MM.1S (cell line): ENCODE measurements around the gene MYH3.

Source experiments
- EZH2phosphoT487 ChIP-seq: fragments of 300-600 bp; sonication (generic); IDR thresholded peaks from 2 replicates; pipeline ENCODE4 v1.6.1; 2018; ENCODE audit warnings: antibody characterized with exemption, low read length
- TF ChIP-seq, protein P1 (sequence below): fragments of 300-600 bp; sonication (generic); IDR thresholded peaks from 2 replicates; pipeline ENCODE4 v1.5.1; 2016; ENCODE audit warnings: antibody characterized with exemption, low read length, mixed read lengths

DNA sequence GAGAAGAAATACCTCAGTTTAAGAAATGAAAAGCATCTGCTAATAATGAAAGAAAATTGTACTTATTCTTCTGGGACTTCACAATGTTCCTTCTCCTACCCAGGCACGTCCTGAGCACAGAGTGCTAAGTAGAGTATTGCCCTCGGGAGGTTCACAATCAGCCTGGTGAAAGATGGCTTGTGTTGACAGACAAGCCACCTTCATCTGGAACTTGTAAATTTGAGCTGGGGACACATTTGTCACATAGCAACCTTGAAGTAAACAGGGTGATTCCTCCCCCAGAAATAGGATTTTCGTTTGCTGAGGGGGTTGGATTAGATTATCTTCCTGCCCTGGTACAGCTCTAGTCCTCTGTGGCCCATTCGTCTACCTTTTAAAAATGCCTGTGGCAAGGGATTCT lies 73.3 kb downstream of the MYH3 start:
- TF ChIP-seq, protein P1, sequence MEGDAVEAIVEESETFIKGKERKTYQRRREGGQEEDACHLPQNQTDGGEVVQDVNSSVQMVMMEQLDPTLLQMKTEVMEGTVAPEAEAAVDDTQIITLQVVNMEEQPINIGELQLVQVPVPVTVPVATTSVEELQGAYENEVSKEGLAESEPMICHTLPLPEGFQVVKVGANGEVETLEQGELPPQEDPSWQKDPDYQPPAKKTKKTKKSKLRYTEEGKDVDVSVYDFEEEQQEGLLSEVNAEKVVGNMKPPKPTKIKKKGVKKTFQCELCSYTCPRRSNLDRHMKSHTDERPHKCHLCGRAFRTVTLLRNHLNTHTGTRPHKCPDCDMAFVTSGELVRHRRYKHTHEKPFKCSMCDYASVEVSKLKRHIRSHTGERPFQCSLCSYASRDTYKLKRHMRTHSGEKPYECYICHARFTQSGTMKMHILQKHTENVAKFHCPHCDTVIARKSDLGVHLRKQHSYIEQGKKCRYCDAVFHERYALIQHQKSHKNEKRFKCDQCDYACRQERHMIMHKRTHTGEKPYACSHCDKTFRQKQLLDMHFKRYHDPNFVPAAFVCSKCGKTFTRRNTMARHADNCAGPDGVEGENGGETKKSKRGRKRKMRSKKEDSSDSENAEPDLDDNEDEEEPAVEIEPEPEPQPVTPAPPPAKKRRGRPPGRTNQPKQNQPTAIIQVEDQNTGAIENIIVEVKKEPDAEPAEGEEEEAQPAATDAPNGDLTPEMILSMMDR: no peak
- TF ChIP-seq EZH2phosphoT487: no peak
